Endothelial cell of umbilical vein (primary cell): ENCODE data around the gene HSD3B7. TPM values are rescaled to one million over a fixed set of nuclear protein-coding genes. Genes with fewer than 3 reads are reported as not detected.

Experiments
- Bru-seq: library from RNA; stranded (reverse); fragments of 400-500 nt; gene quantifications from one replicate; lab custom pipeline; 2021; lab: Mats Ljungman, UMichigan
- BruChase-seq, 2 experiments: library from RNA; stranded (reverse); fragments of 400-500 nt; gene quantifications; one replicate each; lab custom pipeline; 2021; lab: Mats Ljungman, UMichigan
- BruUV-seq: library from RNA; stranded (reverse); fragments of 400-500 nt; replicated peaks from 2 replicates; lab custom pipeline; 2021; lab: Mats Ljungman, UMichigan
- CTCF ChIA-PET: fragments of 300-600, 350-600 bp; sonication (Branson Sonifier 250); formaldehyde crosslinking; loops from one replicate; lab custom pipeline; 2021; ENCODE audit warnings: antibody characterized with exemption, inconsistent platforms; lab: Charles Lee
- POLR2A ChIA-PET: fragments of 300-600, 350-600 bp; sonication (Branson Sonifier 250); formaldehyde crosslinking; loops from one replicate; lab custom pipeline; 2021; ENCODE audit warnings: antibody characterized with exemption, inconsistent platforms; lab: Charles Lee
- DNase-seq: peaks from one replicate; pipeline ENCODE4 v3.0.0-alpha.2; 2011; ENCODE audit warnings: low read depth, low spot score
- FAIRE-seq: peaks from 2 replicates; lab custom pipeline; 2011; peaks lifted over from hg19 to GRCh38; lab: Jason Lieb, UNC
- H2AFZ ChIP-seq: 2 replicates; pipeline ENCODE4 v1.6.0; 2012; ENCODE audit warnings: low read depth, low read length, control low read depth, inconsistent platforms
- H3K27ac ChIP-seq: 2 replicates; pipeline ENCODE4 v1.5.1; 2011; ENCODE audit warnings: low read depth, mild to moderate bottlenecking, control low read depth, low read length, moderate library complexity; ENCODE audit not compliant: insufficient read depth
- H3K27me3 ChIP-seq, 2 experiments: 2 replicates each; pipeline versions ENCODE4 v1.6.0 to v1.6.1; 2011; ENCODE audit warnings: low read length in 2 of 2, mixed read lengths in 1 of 2; ENCODE audit not compliant: control insufficient read depth in 2 of 2, insufficient read depth in 2 of 2
- H3K36me3 ChIP-seq, 2 experiments: 2 replicates in 1 of 2; 3 replicates in 1 of 2; pipeline ENCODE4 v1.5.1; 2011; ENCODE audit warnings: low read length in 2 of 2, mild to moderate bottlenecking in 1 of 2, moderate library complexity in 1 of 2; ENCODE audit not compliant: control insufficient read depth in 2 of 2, insufficient read depth in 2 of 2; ENCODE audit errors: extremely low read depth in 1 of 2
- H3K4me1 ChIP-seq: 3 replicates; pipeline ENCODE4 v1.5.1; 2011; ENCODE audit warnings: mild to moderate bottlenecking, low read length; ENCODE audit not compliant: control insufficient read depth, insufficient read depth; ENCODE audit errors: extremely low read depth
- H3K4me2 ChIP-seq: 2 replicates; pipeline ENCODE4 v1.6.1; 2011; ENCODE audit warnings: low read length, control low read depth, mixed read lengths; ENCODE audit not compliant: insufficient read depth
- H3K4me3 ChIP-seq, 3 experiments: fragments of 200-600 bp in 1 of 3; sonication (generic), shearing (Covaris generic) in 1 of 3; replicated peaks in 1 of 3; 2 replicates each; pipeline ENCODE4 v1.5.1; 2011 to 2016; ENCODE audit warnings: control low read depth in 3 of 3, low read length in 3 of 3, mild to moderate bottlenecking in 2 of 3, inconsistent platforms in 1 of 3, low read depth in 1 of 3, moderate library complexity in 1 of 3; ENCODE audit not compliant: insufficient read depth in 1 of 3
- H3K79me2 ChIP-seq: 2 replicates; pipeline ENCODE4 v1.6.0; 2012; ENCODE audit warnings: low read length, inconsistent platforms; ENCODE audit not compliant: control insufficient read depth, insufficient read depth
- H3K9ac ChIP-seq: replicated peaks from 2 replicates; pipeline ENCODE3; 2011; ENCODE audit warnings: low read length, control low read depth; ENCODE audit not compliant: insufficient read depth; ENCODE audit errors: extremely low read depth
- H3K9me1 ChIP-seq: replicated peaks from 3 replicates; pipeline ENCODE4 v1.6.0; 2011; ENCODE audit warnings: mild to moderate bottlenecking, low read length; ENCODE audit not compliant: control insufficient read depth, insufficient read depth; ENCODE audit errors: extremely low read depth
- H3K9me3 ChIP-seq: replicated peaks from 2 replicates; pipeline ENCODE4 v1.5.1; 2012; ENCODE audit warnings: low read length, inconsistent platforms; ENCODE audit not compliant: control insufficient read depth, insufficient read depth
- H4K20me1 ChIP-seq: replicated peaks from 2 replicates; pipeline ENCODE3; 2011; ENCODE audit warnings: mild to moderate bottlenecking, low read length; ENCODE audit not compliant: control insufficient read depth, insufficient read depth; ENCODE audit errors: extremely low read depth
- EZH2 ChIP-seq: IDR thresholded peaks from 2 replicates; pipeline ENCODE4 v1.6.1; 2012; ENCODE audit warnings: borderline replicate concordance, low read depth, mild to moderate bottlenecking, moderate library complexity, low read length, inconsistent platforms; ENCODE audit not compliant: severe bottlenecking
- FOS ChIP-seq: IDR thresholded peaks from 2 replicates; pipeline ENCODE4 v1.6.1; 2011; ENCODE audit warnings: mild to moderate bottlenecking, low read length, moderate library complexity, borderline replicate concordance; ENCODE audit not compliant: insufficient read depth
- GATA2 ChIP-seq: IDR thresholded peaks from 2 replicates; pipeline ENCODE4 v1.7.0; 2011; ENCODE audit warnings: low read depth, mild to moderate bottlenecking, moderate library complexity, mixed read lengths, low read length; ENCODE audit not compliant: insufficient read length, insufficient read depth
- JUN ChIP-seq: IDR thresholded peaks from 2 replicates; pipeline ENCODE4 v1.6.1; 2011; ENCODE audit warnings: borderline replicate concordance, low read depth; ENCODE audit not compliant: insufficient read length, insufficient read depth
- MAX ChIP-seq: IDR thresholded peaks from 2 replicates; pipeline ENCODE4 v1.6.1; 2011; ENCODE audit not compliant: insufficient read depth, insufficient read length
- POLR2A ChIP-seq: IDR thresholded peaks from 2 replicates; pipeline ENCODE4 v1.6.1; 2012; ENCODE audit warnings: low read depth, mild to moderate bottlenecking, control low read depth, low read length
- POLR2AphosphoS5 ChIP-seq: IDR thresholded peaks from 2 replicates; pipeline ENCODE4 v1.6.1; 2012; ENCODE audit warnings: low read depth, mild to moderate bottlenecking, control low read depth, low read length, moderate library complexity; ENCODE audit not compliant: insufficient read depth
- dilution Hi-C: fragments of 300-500 bp; cut with MboI; formaldehyde crosslinking; loops from one replicate; pipeline ENCODE4 v1.15.0; 2019; ENCODE audit warnings: low sequenced_read_pairs; ENCODE audit not compliant: extremely low pct_ligation_motif_present
- intact Hi-C: fragments of 100-400 bp; cut with micrococcal nuclease; formaldehyde crosslinking; loops from one replicate; pipeline ENCODE4 v1.10.0; 2022
- long read RNA-seq: library from polyadenylated mRNA; stranded (forward); transcript quantifications from one replicate; pipeline ENCODE4 v2.0.0, GENCODE V29; 2021
- polyA minus RNA-seq, 3 experiments: library from RNA; depleted of rRNA, polyadenylated mRNA; stranded (reverse); fragments of >200 nt; gene quantifications; 1 replicate in 1 of 3; 2 replicates in 2 of 3; pipeline ENCODE4 v1.2.3, GENCODE V29; 2011
- polyA plus RNA-seq, 4 experiments: library from polyadenylated mRNA; depleted of rRNA in 3 of 4; stranded (reverse) in 3 of 4; unstranded in 1 of 4; fragments of >200 nt; gene quantifications; 2 replicates each; pipeline versions ENCODE4 v1.2.1 to v1.2.3, GENCODE V29; 2011 to 2012; ENCODE audit warnings: missing spikeins in 1 of 4
- total RNA-seq: library from RNA; stranded (reverse); gene quantifications from 2 replicates; pipeline ENCODE4 v1.2.3, GENCODE V29; 2021
- TF ChIP-seq, protein P1 (sequence below), 2 donors: IDR thresholded peaks; 1 replicate in 1 of 2; 2 replicates in 1 of 2; pipeline ENCODE4 v1.5.1; 2011; ENCODE audit warnings: low read length in 2 of 2, mild to moderate bottlenecking in 2 of 2, moderate library complexity in 2 of 2, control low read depth in 1 of 2, inconsistent platforms in 1 of 2, low read depth in 1 of 2; ENCODE audit not compliant: insufficient read depth in 1 of 2; ENCODE audit errors: extremely low read depth in 1 of 2

HSD3B7 gene
- total RNA-seq: 2.9 and 3.5 TPM in 2 replicates
- polyA plus RNA-seq: 4.8 and 6.3 TPM in 2 replicates
- 2.0 and 2.9 TPM in 2 replicates for polyA plus RNA-seq (2011; cell fraction: cytosol; rRNA removed)
- 2.9 and 4.8 TPM in 2 replicates for polyA plus RNA-seq (2011; cell fraction: nucleus; rRNA removed)
- polyA plus RNA-seq (2012): 1.5 and 3.0 TPM in 2 replicates
- 1.9 and 4.0 TPM in 2 replicates for polyA minus RNA-seq
- polyA minus RNA-seq (2011; cell fraction: cytosol; rRNA and poly(A)+ RNA removed): 5.8 TPM
- polyA minus RNA-seq (2011; cell fraction: nucleus; rRNA and poly(A)+ RNA removed): 0.87 and 1.0 TPM in 2 replicates
- percentile 31 among the genes with signal in this experiment for Bru-seq, nascent RNA
- BruChase-seq, experiment 1, labeled RNA remaining after a 6-hour chase: percentile 57 among the genes with signal in this experiment
- BruChase-seq, experiment 2, labeled RNA remaining after a 2-hour chase: percentile 36 among the genes with signal in this experiment
- long read RNA-seq, transcript HSD3B7-202 (7 exons, 2,172 nt): major isoform, 5 of 7 reads
- long read RNA-seq, partial matches to known transcripts: 1 of 7 reads
- long read RNA-seq, other reads (novel, unspliced or antisense): 1 of 7 reads

- no peaks in the 10 kb centered on the region for H4K20me1 ChIP-seq
- H3K79me2 ChIP-seq: no peaks in the 10 kb centered on the region
- TF ChIP-seq JUN (no peak), EZH2 (no peak), POLR2AphosphoS5 (peak; percentile 33), FOS (no peak), MAX (no peak), GATA2 (no peak), POLR2A (no peak)
- TF ChIP-seq, protein P1, sequence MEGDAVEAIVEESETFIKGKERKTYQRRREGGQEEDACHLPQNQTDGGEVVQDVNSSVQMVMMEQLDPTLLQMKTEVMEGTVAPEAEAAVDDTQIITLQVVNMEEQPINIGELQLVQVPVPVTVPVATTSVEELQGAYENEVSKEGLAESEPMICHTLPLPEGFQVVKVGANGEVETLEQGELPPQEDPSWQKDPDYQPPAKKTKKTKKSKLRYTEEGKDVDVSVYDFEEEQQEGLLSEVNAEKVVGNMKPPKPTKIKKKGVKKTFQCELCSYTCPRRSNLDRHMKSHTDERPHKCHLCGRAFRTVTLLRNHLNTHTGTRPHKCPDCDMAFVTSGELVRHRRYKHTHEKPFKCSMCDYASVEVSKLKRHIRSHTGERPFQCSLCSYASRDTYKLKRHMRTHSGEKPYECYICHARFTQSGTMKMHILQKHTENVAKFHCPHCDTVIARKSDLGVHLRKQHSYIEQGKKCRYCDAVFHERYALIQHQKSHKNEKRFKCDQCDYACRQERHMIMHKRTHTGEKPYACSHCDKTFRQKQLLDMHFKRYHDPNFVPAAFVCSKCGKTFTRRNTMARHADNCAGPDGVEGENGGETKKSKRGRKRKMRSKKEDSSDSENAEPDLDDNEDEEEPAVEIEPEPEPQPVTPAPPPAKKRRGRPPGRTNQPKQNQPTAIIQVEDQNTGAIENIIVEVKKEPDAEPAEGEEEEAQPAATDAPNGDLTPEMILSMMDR (IDR thresholded peaks at IDR 0.05; ENCODE audit: extremely low read depth in 1 of 2, insufficient read depth in 1 of 2, low read depth in 1 of 2, low read length in 2 of 2): peak; percentile 93 to 97
- POLR2A ChIA-PET: interaction anchor here (1.1 to 1.2 kb wide), 2 partner anchors 195 kb away, joined by 4 read pairs; partner anchors contain the start of gene FUS
- H2AFZ ChIP-seq: peak within 1 kb of the TSS; percentile 43
- H3K4me3 ChIP-seq: peak within 1 kb of the TSS in 1 of 3 experiments; percentile 19
- intact Hi-C loops (loop anchor here (1.0 to 10.0 kb wide), 7 partner anchors 89 to 883 kb away; partner anchors contain the start of genes ZNF646 and ZNF668), dilution Hi-C loops (no loop called here)
- no peak within 1 kb of the TSS for H3K4me2 ChIP-seq
- BruUV-seq: no TSS peak
- CTCF ChIA-PET: interaction anchor here (0.6 to 5.0 kb wide), 39 partner anchors 9 to 883 kb away, joined by 3 to 66 read pairs (median 5); partner anchors contain the start of genes KAT8, SETD1A, STX4 and VKORC1
- DNase-seq: peak; percentile 69
- peaks cover 4 to 16% of the 10 kb centered on the region in 2 experiments for H3K36me3 ChIP-seq
- no peaks in the 10 kb centered on the region for H3K4me1 ChIP-seq
- no peaks in the 10 kb centered on the region for H3K9me1 ChIP-seq
- H3K9me3 ChIP-seq: no peaks in the 10 kb centered on the region
- no peaks in the 10 kb centered on the region for H3K27me3 ChIP-seq
- H3K27ac ChIP-seq: no peak within 1 kb of the TSS
- FAIRE-seq: peak; percentile 89
- H3K9ac ChIP-seq: no peak within 1 kb of the TSS
Measured at GRCh38 chr16:30984669-30985400, at the start of gene HSD3B7. Gene HSD3B7 (plus strand): TSS chr16:30985207. CDS start chr16:30985659, 452 bp downstream.
